Measurements from ENCODE around the gene CCDC14.
"Not testable (repeated sequence)": the region's sequence is repeated elsewhere in the genome, so short reads cannot be mapped to it uniquely, and the experiment has no call there.

DNA sequence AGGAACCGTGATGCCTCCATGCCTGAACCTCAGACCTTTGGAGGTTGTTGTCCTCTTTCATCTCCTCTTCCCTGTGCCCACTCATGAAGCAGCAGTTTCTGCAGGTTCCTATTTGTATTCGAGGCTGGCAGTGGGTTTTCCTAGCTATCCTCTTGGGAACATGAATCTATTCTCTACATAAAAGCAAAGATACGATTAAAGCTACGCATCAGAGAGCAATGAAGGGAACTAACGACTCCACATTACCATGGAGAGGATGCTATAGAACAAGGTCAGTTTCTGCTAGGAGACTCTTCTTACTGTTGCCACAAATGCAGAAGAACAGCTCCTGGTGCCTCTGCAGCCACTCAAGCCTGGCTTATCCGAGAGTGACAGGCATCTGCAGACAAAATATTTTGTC lies 40.3 kb upstream of the CCDC14 start:
- TF ChIP-seq, protein P1, sequence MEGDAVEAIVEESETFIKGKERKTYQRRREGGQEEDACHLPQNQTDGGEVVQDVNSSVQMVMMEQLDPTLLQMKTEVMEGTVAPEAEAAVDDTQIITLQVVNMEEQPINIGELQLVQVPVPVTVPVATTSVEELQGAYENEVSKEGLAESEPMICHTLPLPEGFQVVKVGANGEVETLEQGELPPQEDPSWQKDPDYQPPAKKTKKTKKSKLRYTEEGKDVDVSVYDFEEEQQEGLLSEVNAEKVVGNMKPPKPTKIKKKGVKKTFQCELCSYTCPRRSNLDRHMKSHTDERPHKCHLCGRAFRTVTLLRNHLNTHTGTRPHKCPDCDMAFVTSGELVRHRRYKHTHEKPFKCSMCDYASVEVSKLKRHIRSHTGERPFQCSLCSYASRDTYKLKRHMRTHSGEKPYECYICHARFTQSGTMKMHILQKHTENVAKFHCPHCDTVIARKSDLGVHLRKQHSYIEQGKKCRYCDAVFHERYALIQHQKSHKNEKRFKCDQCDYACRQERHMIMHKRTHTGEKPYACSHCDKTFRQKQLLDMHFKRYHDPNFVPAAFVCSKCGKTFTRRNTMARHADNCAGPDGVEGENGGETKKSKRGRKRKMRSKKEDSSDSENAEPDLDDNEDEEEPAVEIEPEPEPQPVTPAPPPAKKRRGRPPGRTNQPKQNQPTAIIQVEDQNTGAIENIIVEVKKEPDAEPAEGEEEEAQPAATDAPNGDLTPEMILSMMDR (conservative IDR thresholded peaks at IDR 0.05; ENCODE audit: low read length): not testable (repeated sequence)
- TF ChIP-seq EZH2phosphoT487 (IDR thresholded peaks at IDR 0.05; ENCODE audit: borderline replicate concordance, low read depth, low read length): not testable (repeated sequence)

Data from OCI-LY7 (cell line).